ENCODE measurements around the gene STK32B.

DNA sequence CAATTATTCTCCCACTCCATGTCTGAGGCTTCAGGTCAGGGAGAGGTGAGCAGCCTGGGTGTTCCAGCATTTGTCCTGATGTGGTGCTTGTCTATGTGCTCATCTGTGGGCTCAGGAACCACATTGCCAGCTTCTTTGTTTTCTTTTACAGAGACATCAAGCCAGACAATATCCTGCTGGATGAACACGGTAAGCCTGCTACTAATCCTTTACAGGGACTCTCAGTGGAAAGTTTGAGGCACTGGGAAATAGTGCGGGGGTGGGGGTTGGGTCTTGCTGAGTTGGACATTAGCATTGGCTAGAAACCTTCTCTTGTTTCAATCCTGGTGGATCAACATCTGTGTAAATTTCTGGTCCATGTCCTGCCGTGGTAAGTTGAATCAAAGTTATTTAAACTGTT lies 346.8 kb downstream of the STK32B start:
- TF ChIP-seq CTCF (IDR thresholded peaks at IDR 0.05) (no peak), NRF1 (IDR thresholded peaks at IDR 0.05; ENCODE audit: low read depth, low read length) (no peak), RAD21 (IDR thresholded peaks at IDR 0.05; ENCODE audit: low read length) (no peak), RFX5 (IDR thresholded peaks at IDR 0.05; ENCODE audit: low read length) (no peak), REST (IDR thresholded peaks at IDR 0.05; ENCODE audit: low read depth, low read length) (no peak), FOSL2 (IDR thresholded peaks at IDR 0.05; ENCODE audit: borderline replicate concordance, low read depth) (no peak), SMC3 (IDR thresholded peaks at IDR 0.05; ENCODE audit: low read depth, low read length) (no peak)
- TF ChIP-seq, protein P1, sequence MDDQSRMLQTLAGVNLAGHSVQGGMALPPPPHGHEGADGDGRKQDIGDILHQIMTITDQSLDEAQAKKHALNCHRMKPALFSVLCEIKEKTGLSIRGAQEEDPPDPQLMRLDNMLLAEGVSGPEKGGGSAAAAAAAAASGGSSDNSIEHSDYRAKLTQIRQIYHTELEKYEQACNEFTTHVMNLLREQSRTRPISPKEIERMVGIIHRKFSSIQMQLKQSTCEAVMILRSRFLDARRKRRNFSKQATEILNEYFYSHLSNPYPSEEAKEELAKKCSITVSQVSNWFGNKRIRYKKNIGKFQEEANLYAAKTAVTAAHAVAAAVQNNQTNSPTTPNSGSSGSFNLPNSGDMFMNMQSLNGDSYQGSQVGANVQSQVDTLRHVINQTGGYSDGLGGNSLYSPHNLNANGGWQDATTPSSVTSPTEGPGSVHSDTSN (IDR thresholded peaks at IDR 0.05): no peak
- TF ChIP-seq, protein P2, sequence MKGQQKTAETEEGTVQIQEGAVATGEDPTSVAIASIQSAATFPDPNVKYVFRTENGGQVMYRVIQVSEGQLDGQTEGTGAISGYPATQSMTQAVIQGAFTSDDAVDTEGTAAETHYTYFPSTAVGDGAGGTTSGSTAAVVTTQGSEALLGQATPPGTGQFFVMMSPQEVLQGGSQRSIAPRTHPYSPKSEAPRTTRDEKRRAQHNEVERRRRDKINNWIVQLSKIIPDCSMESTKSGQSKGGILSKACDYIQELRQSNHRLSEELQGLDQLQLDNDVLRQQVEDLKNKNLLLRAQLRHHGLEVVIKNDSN (IDR thresholded peaks at IDR 0.05; ENCODE audit: borderline replicate concordance, low read depth): no peak

Measured in SK-N-SH (cell line).